GM12864 (cell line): ENCODE measurements around the gene EOMES.
A peak's percentile ranks its signal among the peaks of the same experiment; 100 is the strongest.

ENCODE experiments used
- DNase-seq: peaks from one replicate; pipeline ENCODE4 v3.0.0-alpha.2; 2011; ENCODE audit warnings: low read depth
- H3K4me3 ChIP-seq: 2 replicates; pipeline ENCODE4 v1.5.1; 2011; ENCODE audit warnings: mild to moderate bottlenecking, low read depth, low read length, control low read depth
- CTCF ChIP-seq: IDR thresholded peaks from 2 replicates; pipeline ENCODE4 v1.5.1; 2011; ENCODE audit warnings: low read depth, mild to moderate bottlenecking, moderate library complexity, low read length, control low read depth, inconsistent platforms; ENCODE audit errors: missing control alignments

The EOMES gene

GRCh38 chr3:27715454-27715806 lies 6.7 kb downstream of the EOMES start:
- no peak for TF ChIP-seq CTCF
- H3K4me3 ChIP-seq, result no peak overlapping the region
- DNase-seq, result no peak

DNA sequence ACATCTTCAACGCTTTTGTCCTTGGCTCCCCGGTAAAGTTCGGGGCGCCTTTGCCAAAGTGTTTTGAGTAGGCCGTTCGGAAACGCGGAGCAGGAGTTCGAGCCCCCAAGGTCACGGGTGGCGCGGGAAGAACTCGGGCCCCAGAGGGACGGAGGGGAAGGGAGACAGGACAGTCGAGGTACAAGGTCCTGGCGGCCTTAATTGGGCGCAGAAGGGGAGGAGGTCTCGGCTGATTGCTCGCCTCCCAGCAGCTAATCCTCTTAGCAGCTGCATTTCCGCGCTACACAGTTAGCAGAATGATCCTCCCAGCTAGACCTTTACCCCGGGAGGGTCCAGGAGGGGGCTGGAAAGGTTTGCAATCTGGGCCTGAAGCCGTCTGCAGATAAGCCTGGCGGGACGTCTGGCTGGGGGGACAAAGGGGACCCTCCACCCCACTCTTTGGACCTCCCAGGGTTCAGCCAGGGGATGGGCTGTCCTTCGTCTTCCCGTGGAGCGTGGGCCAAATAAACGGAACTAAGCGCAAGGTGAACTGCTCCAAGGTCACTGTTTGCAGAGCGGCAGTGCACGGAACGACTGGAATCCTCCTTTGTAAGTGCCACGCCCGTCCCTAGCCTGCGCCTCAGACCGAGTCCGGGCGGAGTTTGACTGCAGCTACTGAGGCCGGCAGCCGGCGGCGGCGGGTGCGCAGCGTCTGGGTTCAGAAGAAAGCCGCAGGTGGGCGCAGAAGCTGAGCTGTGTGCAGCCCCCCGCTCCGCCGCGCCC lies 7.2 kb downstream of the EOMES start:
- no peak for TF ChIP-seq CTCF
- H3K4me3 ChIP-seq, result no peak overlapping the region
- no peak for DNase-seq

DNA sequence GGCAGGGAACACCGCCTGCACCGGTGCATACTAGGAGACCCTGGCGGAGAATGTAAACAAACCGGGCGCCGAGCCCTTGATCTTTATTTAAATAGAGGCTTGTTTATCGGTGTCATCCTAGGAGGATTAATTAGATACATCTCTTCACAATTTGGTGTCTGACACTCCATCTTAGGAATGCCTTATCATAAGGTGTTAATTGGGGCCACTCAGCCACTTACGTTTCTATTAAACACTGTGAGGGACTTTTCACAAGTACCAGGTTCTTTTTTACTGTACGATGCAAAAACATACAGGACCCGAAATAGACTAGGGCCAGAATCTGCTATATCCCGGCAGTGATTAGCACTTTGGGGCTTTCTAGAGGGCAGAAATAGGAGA lies 8.0 kb downstream of the EOMES start:
- no peak for TF ChIP-seq CTCF
- no peak overlapping the region for H3K4me3 ChIP-seq
- DNase-seq, result no peak

DNA sequence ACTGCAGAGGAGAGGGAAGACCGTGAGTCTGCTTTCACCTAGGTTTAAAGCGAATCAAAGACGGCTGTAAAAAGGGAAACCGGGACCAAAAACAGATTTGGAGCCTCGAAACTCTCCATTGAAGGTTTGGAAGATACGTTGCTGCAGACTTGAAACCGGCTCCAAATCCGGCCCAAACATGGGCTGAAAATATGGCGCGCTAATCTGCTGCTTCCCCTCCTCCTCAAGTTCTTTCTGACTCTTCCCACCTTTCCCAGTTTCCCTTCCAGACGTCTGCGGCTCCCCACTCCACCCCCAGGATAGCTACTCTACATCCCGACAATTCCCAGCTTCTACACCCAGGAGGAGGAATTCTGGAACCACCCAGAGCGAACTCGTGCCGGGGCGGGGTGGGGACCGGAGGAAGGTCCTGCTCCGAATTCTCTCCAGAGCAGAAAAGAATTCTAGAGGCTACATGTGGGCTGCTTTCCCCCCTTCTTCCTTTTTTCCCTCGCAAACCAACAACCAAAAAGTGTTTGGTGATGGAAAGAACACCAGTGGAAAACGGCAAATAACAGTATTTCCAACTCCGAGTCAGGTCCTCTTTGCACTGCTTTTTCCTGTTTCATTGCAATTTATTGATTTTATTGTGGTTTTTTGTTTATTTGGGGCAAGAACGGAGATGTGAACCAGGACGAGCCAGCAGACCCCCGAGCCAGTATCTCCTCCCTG lies 8.5 kb downstream of the EOMES start:
- no peak for TF ChIP-seq CTCF
- DNase-seq, result no peak
- no peak overlapping the region; the same call in 1 of the 2 replicates for H3K4me3 ChIP-seq

- DNase-seq, result no peak
- TF ChIP-seq CTCF, result no peak
- peak overlapping the region; percentile 49; the same call in 1 of the 2 replicates for H3K4me3 ChIP-seq
Observed at GRCh38 chr3:27713078-27713423, 9.1 kb downstream of the EOMES start.

- H3K4me3 ChIP-seq, result peak overlapping the region; percentile 49
- DNase-seq, result peak; percentile 21
- peak; percentile 77 for TF ChIP-seq CTCF
Observed at GRCh38 chr3:27712136-27713077, 9.7 kb downstream of the EOMES start.
